Measurements from ENCODE around the gene SYDE2. TPM values are rescaled to one million over a fixed set of nuclear protein-coding genes. Genes with fewer than 3 reads are reported as not detected.

Gene SYDE2
- total and polyA plus RNA-seq, 2 donors (not counting 1 experiment from before 2014, with no cell fraction given), result 0.25 to 0.89 TPM

DNA sequence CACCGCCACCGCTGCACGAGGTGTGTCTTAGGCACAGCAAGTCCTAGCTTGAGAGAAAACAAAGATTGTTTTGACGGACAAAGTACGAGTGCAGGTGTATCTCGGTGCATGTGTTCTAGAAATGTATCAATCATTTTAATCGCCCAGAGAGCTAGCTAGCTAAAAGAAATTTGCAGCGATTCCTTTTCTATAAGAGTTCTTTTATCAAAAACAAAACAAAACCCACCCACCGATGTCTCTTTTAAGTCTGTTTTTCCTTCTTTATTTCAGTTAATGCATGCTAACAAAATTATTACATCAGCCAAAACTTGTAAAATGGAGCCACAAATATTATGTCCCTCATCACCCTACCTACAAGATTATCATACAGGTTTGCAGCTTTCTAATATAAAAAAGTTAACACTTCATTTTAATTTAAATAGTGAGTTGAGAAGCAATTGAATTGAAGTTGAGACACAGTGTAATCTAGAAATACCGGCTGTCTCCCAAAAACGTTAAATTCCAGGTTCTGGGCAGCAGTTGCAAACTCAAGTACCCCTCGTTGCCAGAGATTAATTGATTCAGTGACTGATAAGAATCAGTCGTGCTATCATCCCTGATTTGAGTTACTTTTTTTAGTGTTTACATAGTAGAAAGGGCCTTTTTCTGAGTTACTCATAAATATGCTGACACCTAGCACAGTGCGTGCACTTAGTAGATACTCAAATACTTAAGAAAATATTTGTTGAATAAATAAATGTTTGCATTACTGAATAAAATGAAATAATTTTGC lies 1.5 kb upstream of the SYDE2 start:
- Histone ChIP-seq H3K4me3 (ENCODE audit: control extremely low read depth in 1 of 5, extremely low read depth in 1 of 5, insufficient read depth in 1 of 5, low read depth in 2 of 5, low read length in 4 of 5) (peak overlapping the region; percentile 46 to 73 (median 62)), H3K27me3 (replicated peaks in 1 of 4; ENCODE audit: control extremely low read depth in 1 of 4, control insufficient read depth in 3 of 4, insufficient read depth in 4 of 4, low read length in 3 of 4) (peaks cover 0 to 39% (median 35%) of the 10 kb centered on the region in 4 experiments), H3K9ac (ENCODE audit: low read length) (peak overlapping the region; percentile 74), H3K4me2 (replicated peaks; ENCODE audit: low read depth, low read length, poor library complexity, severe bottlenecking) (peak overlapping the region; percentile 99), H3K27ac (ENCODE audit: low read length in 2 of 2) (no peak overlapping the region), H3K4me1 (ENCODE audit: control insufficient read depth in 2 of 2, insufficient read depth in 2 of 2, low read length in 2 of 2) (peaks cover 16 to 26% of the 10 kb centered on the region in 2 donors), H3K36me3 (replicated peaks in 1 of 2; ENCODE audit: control extremely low read depth in 1 of 2, control insufficient read depth in 1 of 2, extremely low read depth in 1 of 2, insufficient read depth in 2 of 2, low read length in 1 of 2) (no peaks in the 10 kb centered on the region), H4K20me1 (ENCODE audit: control insufficient read depth, insufficient read depth, low read length, poor library complexity, severe bottlenecking) (no peaks in the 10 kb centered on the region), H3K9me3 (ENCODE audit: control extremely low read depth in 1 of 3, control insufficient read depth in 2 of 3, insufficient read depth in 1 of 3, low read length in 2 of 3) (peaks cover 0 to 1% (median 0%) of the 10 kb centered on the region in 3 donors), H3K79me2 (ENCODE audit: control insufficient read depth, insufficient read depth, low read length) (no peaks in the 10 kb centered on the region), H2AFZ (ENCODE audit: insufficient read depth, low read depth, low read length, poor library complexity, severe bottlenecking) (peak overlapping the region; percentile 93)
- DNase-seq (no peak), ATAC-seq (ENCODE audit: low read depth) (no peak)
- Mint-ChIP-seq H3K4me1 (peaks cover 15% of the 10 kb centered on the region), H3K27ac (peak overlapping the region; percentile 93), H3K27me3 (peaks cover 54% of the 10 kb centered on the region), H3K9me3 (ENCODE audit: insufficient read depth) (no peaks in the 10 kb centered on the region), H3K4me3 (peak overlapping the region; percentile 98)
- POLR2A ChIA-PET, result interaction anchor here (2.9 kb wide), 1 partner anchor 74 kb away, joined by 7 read pairs; the partner anchor contains the start of gene BCL10
- intact Hi-C loops (cut with micrococcal nuclease), result loop anchor here (5.0 to 10.0 kb wide), 4 partner anchors 140 to 697 kb away; partner anchors contain the start of genes GNG5, MCOLN3, SPATA1 and ZNHIT6
- 18% methylated on average over 7 of the region's 14 CpGs for WGBS (ENCODE audit: insufficient coverage)
- CTCF ChIA-PET, result interaction anchor here (1.0 to 2.2 kb wide), 3 partner anchors 67 to 257 kb away, joined by 3 to 6 read pairs (median 3); no protein-coding TSS in a partner anchor
- TF ChIP-seq, protein P1, sequence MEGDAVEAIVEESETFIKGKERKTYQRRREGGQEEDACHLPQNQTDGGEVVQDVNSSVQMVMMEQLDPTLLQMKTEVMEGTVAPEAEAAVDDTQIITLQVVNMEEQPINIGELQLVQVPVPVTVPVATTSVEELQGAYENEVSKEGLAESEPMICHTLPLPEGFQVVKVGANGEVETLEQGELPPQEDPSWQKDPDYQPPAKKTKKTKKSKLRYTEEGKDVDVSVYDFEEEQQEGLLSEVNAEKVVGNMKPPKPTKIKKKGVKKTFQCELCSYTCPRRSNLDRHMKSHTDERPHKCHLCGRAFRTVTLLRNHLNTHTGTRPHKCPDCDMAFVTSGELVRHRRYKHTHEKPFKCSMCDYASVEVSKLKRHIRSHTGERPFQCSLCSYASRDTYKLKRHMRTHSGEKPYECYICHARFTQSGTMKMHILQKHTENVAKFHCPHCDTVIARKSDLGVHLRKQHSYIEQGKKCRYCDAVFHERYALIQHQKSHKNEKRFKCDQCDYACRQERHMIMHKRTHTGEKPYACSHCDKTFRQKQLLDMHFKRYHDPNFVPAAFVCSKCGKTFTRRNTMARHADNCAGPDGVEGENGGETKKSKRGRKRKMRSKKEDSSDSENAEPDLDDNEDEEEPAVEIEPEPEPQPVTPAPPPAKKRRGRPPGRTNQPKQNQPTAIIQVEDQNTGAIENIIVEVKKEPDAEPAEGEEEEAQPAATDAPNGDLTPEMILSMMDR (IDR thresholded peaks at IDR 0.05), result no peak
- TF ChIP-seq EZH2 (IDR thresholded peaks at IDR 0.05; ENCODE audit: borderline replicate concordance, insufficient read depth, low read depth, low read length, poor library complexity, severe bottlenecking), result no peak

All from B cell (primary cell).